NT2/D1 (cell line): ENCODE data around the gene IGF2BP1.

ENCODE experiments used
- SUZ12 ChIP-seq: IDR thresholded peaks from 2 replicates; pipeline ENCODE4 v1.6.1; 2011; ENCODE audit not compliant: insufficient read length, insufficient read depth; ENCODE audit errors: extremely low read depth
- YY1 ChIP-seq: IDR thresholded peaks from 2 replicates; pipeline ENCODE4 v1.6.1; 2011; ENCODE audit not compliant: insufficient read length, insufficient read depth

DNA sequence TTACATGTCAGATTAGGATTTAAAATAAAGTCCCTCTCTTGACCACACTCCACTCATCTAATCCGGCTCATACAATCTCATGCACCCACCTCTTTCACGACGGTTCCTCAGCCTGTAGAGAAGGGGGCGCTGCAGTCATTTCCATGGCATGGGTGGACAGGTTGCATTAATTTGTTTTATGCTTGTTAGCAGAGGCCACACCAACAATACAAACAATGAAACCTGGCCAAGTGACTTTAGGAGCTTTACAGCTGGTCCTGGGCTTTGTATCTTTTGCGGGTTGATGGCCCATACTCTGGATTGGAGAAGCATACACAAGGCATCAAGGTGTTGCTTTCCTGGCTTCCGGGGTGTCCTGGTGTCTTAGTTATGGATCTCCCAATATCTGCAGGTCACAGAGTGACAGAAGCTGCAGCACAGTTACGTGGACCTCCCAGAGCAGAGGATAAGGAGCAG, 42.9 kb upstream of the IGF2BP1 start:
- TF ChIP-seq SUZ12 = no peak
- TF ChIP-seq YY1 = no peak
